ENCODE measurements around the gene PPCDC.

PPCDC gene

GRCh38 chr15:75016431-75016830, 7.0 kb upstream of the PPCDC start:
- DNase-seq (ENCODE audit: low read depth), result no peak

DNA sequence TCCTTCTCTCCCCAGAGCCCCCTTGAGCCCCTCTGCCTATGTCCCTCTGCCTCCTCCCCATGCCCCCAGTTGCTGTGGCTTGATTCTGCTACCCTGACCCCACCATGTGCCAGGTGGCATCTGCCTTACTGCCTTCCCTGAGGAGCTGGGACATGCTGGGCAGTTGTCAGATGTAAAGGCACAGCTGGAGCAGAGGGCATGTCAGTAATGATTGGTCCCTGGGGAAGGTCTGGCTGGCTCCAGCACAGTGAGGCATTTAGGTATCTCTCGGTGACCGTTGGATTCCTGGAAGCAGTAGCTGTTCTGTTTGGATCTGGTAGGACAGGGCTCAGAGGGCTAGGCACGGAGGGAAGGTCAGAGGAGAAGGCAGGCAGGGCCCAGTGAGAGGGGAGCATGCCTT, 3.5 kb upstream of the PPCDC start:
- no peak for DNase-seq (ENCODE audit: low read depth)

DNA sequence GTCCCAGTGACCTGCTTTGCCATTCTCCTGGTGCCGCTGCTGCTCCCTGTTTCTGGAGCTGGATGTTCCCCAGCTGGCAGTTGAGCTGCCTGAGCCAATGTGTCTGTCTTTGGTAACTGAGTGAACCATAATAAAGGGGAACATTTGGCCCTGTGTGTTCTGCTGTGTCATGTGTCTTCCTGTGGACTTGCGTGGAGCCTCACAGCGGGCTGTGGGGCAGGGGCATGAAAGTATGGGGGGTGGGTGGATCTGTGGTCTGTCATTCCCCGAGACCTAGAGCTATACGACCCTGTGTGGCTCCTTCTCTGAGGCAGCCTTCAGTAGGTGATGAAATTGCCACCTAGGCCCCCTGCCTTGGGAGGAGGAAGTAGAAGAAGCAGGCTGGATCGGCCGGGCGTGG, 2.0 kb upstream of the PPCDC start:
- no peak for DNase-seq (ENCODE audit: low read depth)

DNA sequence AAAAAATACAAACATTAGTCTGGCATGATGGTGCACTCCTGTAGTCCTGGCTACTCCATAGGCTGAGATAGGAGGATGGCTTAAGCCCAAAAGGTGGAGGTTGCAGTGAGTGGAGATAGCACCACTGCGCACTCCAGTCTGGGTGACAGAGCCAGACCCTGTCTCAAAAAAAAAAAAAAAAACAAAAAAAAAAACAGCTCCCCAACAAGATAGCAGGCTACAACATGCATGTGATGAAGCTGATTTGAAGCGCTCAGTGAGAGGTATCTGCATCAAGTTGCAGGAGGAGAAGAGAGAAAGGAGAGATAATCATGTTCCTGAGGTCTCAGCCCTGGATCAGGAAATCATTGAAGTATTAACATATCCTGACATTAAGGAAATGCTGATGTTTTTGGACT, 608 bp upstream of the PPCDC start:
- no peak for DNase-seq (ENCODE audit: low read depth)

DNA sequence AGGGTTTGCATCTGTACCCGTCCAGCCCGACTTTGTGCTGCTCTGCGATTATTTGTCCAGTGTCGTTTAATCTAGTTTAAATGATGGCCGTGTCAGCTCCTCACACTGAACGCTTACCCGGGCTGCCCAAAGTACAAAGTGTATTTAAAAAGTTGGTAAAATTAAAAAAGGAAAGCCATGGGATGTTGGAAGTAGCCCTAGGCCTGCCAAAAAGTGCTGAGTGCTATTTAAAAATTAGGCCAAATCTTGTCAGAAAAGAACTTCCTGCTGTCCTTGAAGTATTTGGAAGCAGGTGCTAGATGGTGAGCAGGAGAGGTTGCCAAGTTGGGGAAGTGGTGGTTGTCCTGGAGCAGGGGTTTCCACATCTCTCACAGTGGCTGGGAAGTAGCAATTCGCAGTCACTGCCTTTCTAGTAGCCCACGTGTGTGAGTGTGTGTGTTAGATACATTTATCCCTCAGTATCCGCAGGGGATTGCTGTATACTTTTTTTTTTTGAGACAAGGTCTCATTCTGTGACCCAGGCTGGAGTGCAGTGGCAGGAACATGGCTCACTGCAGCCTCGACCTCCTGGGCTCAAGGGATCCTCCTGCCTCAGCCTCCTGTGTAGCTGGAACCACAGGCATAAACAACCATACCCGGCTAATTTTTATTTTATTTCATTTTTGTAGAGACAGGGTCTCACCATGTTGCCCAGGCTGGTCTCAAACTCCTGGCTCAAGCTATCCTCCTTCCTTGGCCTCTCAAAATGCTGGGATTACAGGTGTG, 664 bp downstream of the PPCDC start:
- DNase-seq (ENCODE audit: low read depth), result no peak

DNA sequence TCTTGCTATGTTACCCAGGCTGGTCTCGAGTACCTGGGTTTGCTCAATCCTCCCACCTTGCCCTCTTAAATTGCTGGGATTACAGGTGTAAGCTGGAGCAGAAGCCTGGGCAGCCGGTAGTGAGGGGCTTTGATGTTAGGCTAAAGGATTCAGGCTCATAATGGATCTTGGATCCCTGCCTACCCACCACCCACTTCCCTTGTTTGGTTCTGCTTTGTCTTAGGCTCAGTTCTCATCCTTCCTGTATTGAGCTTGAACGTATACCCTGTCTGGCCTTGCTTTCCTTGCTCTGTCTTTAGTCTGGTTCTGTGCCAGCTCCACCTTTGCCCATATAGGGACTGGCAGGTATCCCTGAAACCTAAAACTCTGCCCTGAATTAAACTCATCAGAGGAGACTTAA, 1.7 kb downstream of the PPCDC start:
- no peak for DNase-seq (ENCODE audit: low read depth)

GRCh38 chr15:75025548-75026260, 2.3 kb downstream of the PPCDC start:
- DNase-seq (ENCODE audit: low read depth), result no peak

GRCh38 chr15:75027551-75027950, 4.2 kb downstream of the PPCDC start:
- DNase-seq (ENCODE audit: low read depth), result no peak

DNA sequence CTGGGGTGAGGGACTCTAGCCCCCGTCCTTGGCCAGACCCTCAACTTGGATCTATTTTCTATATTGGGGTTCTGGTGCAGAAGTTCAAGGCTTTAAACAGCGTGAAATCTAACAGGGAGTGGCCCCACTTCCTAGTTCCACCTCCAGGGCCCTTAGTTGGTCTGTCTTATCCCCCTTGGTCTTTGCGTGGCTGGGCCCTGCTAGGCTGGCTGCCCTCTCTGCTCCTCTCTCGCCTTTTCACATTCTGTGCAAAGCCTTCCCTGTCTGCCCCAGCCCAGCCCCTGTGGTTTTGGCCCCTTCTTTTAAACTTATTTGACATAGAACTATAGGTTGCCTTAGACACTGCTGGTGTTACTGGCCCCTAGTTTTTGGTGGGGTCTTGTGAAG, 5.6 kb downstream of the PPCDC start:
- DNase-seq (ENCODE audit: low read depth), result no peak

GRCh38 chr15:75029378-75030022, 6.1 kb downstream of the PPCDC start:
- DNase-seq (ENCODE audit: low read depth), result peak; percentile 88

DNA sequence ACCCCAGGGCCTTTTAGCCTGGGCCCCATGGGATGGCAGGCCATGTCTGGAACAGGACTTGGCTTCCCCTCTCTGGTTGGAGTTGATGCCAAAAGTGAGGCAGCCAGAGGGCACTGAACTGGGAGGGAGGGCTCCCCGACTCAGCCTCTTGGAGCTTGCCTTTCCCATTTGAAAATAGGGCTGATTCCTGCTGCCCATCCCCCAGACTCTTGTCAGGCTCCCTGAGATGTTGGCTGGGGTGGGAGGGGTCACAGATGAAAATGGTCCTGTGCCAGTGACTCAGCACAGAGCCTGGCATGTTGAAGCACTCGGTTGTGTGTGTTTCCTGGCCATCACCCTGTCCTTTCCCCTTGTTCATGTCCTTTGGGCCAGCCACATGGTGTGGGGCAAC, 6.6 kb downstream of the PPCDC start:
- no peak for DNase-seq (ENCODE audit: low read depth)

DNA sequence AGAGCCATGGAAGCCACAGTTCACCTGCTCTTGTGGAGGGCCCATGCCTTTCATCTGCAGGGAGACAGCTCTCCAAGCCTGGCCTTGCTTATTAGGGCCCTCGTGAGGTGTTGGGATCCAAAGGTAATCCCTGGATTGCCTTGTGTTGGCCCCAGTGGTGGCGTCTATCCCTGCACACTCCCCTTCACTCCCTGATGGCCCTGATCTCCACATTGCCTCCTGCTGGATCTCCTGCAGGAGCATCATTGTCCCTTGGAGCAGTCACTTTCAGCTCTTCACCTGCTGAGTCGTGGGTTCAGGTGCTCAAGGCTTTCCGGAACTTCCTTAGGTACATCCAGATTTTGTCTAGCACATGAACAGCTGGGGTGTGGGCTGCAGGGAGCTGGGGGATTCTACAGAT, 7.0 kb downstream of the PPCDC start:
- DNase-seq (ENCODE audit: low read depth), result no peak

DNA sequence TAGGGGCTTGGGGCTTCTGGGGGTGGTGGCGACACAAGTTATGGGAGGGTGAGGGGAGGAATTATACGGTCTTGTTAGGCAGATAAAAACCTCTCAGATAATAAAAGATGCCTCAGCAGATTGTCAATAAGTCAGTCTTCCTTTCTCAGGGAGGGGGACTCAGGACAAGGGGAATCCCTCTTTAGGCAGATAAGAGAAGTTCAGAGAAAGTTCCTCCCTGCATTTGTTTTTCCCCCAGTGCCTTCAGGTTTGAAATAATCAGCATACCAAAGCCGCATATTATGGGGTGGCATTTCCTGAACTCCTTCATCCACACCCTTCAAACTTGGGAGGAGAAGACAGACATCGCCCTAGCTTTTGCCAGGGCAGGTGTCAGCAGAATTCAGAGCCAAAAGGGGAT, 8.5 kb downstream of the PPCDC start:
- no peak for DNase-seq (ENCODE audit: low read depth)

DNA sequence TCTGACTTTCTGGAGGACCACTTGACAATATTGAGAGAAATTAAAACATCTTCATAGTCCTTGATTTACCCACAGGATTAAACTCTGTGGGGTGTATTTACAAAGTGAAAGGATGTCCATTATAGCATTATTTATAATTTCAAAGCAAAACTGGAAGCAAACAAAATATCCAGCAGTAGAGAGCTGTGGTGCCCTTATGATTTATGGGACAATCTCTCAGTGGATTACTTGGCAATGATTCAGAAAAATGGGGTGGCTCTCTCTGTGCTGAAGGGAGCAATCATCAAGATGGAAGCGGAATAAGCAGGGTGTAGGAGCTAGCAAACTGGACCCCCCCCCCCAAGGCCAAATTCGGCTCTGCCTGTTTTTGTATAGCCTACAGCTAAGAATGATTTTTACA, 9.0 kb downstream of the PPCDC start:
- no peak for DNase-seq (ENCODE audit: low read depth)

DNA sequence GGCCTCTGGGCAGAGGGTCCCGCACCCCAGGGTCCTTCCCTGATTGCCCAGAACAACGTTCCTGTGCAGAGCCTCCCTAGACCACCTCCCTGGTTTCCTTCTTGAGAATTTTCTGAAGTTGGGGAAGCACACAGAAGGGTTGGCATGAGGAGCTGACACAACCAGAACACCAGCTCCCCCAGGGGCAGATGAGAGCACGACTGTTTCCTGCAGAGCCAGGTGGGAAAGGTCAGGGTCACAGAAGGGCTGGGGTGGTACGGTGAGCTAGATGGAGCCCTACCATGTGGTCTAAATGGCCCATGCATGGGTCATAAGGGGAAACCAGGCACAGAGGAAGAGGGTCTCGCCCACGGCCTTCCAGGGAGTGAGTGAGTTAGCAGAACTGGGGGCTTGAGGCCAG, 10.4 kb downstream of the PPCDC start:
- DNase-seq (ENCODE audit: low read depth), result no peak

DNA sequence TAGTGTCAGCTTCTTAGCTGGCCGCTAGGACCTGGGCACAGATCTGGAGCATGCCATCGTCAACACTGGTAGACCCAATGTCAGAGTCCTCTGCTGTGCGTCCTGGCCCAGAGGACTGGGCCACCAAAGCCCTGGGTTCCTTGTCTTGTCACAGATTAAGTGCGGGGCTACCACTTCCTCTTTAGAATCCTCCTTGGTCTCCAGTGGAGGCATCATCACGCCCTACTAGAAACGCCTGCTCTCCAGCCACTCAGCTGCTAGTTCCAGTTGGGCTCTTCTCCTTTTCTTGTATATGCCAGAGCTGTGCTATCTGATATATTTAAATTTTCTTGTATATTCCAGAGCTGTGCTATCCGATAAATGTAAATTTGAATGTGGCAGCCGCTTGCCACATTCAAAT, 11.2 kb downstream of the PPCDC start:
- no peak for DNase-seq (ENCODE audit: low read depth)

- DNase-seq (ENCODE audit: low read depth), result no peak
These were observed 12.8 kb downstream of the PPCDC start for GRCh38 chr15:75036212-75036616.

DNA sequence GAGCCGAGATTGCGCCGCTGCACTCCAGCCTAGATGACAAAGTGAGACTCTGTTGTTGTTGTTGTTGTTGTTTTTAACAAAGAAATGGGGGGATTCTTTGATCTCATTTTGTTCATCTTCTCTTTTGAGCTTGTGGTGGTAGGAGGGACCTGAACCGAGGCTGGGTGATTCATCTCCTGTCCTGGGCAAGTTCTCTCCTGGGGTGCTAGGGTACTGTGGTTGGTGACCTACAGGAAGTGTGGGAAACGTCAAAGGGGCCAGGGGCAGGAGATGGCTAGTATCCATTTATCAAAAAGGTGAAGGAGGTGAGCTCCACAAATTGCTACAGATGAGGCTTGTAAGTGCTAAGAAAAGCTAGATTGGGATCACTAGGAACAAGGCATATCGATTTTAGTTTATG, 14.3 kb downstream of the PPCDC start:
- DNase-seq (ENCODE audit: low read depth), result no peak

GRCh38 chr15:75038231-75038630, 14.8 kb downstream of the PPCDC start:
- DNase-seq (ENCODE audit: low read depth), result no peak

DNA sequence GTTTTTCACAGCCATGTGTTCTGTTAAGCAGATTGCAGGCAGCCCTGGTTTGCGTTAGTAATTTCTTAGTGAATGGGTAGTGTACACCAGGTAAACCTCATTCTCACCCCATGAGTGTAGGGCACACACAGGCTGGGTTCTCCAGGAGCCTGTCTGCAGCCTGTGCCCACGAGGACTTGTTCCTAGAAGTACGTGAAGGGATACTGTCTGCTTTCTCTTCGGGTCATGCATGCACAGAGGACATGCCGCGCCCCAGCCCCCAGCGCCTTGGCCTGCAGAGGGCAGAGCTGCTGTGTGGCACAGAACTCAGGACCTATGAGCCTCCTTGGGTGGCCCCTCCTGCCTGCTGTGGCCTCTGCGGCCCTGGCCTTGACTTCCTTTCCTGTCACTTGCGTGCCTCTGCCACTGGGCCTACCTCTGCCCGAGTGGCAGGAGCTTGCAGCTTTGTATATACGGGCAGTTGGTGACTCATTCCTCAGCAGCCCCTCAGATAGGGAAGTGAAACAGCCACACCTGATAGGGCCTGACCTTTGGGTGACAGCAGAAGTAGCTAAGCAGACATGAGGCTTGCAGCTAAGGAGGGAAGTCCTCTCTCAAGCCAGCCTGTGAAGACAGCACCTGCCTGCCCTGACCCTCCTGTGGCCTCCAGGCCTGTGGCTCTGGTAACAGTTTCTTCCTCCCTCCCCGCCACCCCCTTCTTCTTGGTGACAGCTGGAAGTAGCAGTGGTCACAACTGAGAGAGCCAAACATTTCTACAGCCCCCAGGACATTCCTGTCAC, 19.5 kb downstream of the PPCDC start:
- peak; percentile 30 for DNase-seq (ENCODE audit: low read depth)

- DNase-seq (ENCODE audit: low read depth), result no peak
These were observed 20.3 kb downstream of the PPCDC start for GRCh38 chr15:75043509-75044257.
